Neural progenitor cell (in vitro differentiated cells): ENCODE results near the gene ZNF699. TPM values are rescaled to one million over a fixed set of nuclear protein-coding genes. Genes with fewer than 3 reads are reported as not detected.

Experiments used
- DNase-seq: peaks from one replicate; pipeline ENCODE4 v3.0.0-alpha.2; 2016; ENCODE audit warnings: low spot score
- H2AFZ ChIP-seq: fragments of 200-600 bp; sonication (generic); replicated peaks from 2 replicates; pipeline ENCODE4 v1.6.1; 2016; ENCODE audit warnings: antibody characterized with exemption
- H3F3A ChIP-seq: fragments of 200-600 bp; sonication (generic); 2 replicates; pipeline ENCODE4 v1.6.1; 2016; ENCODE audit warnings: antibody characterized with exemption, low read depth
- H3K27ac ChIP-seq: fragments of 200-600 bp; sonication (generic); 2 replicates; pipeline ENCODE4 v1.5.1; 2016; ENCODE audit warnings: mild to moderate bottlenecking
- H3K27me3 ChIP-seq: fragments of 200-600 bp; sonication (generic); 2 replicates; pipeline ENCODE4 v1.6.1; 2016; ENCODE audit warnings: mild to moderate bottlenecking, moderate library complexity
- H3K36me3 ChIP-seq: fragments of 200-600 bp; sonication (generic); 2 replicates; pipeline ENCODE4 v1.5.1; 2016
- H3K4me1 ChIP-seq: fragments of 200-600 bp; sonication (generic); 2 replicates; pipeline ENCODE4 v1.6.1; 2016; ENCODE audit warnings: mixed run types
- H3K4me2 ChIP-seq: fragments of 200-600 bp; sonication (generic); 2 replicates; pipeline ENCODE4 v1.6.1; 2016
- H3K4me3 ChIP-seq: fragments of 200-600 bp; sonication (generic); 2 replicates; pipeline ENCODE4 v1.5.1; 2016
- H3K79me2 ChIP-seq: fragments of 200-600 bp; sonication (generic); 2 replicates; pipeline ENCODE4 v1.6.1; 2016; ENCODE audit warnings: low read depth
- H3K9ac ChIP-seq: fragments of 200-600 bp; sonication (generic); 2 replicates; pipeline ENCODE4 v1.6.1; 2016
- H3K9me3 ChIP-seq: fragments of 200-600 bp; sonication (generic); 2 replicates; pipeline ENCODE4 v1.5.1; 2016; ENCODE audit warnings: low read depth
- H4K20me1 ChIP-seq: fragments of 200-600 bp; sonication (generic); 2 replicates; pipeline ENCODE4 v1.6.1; 2016; ENCODE audit warnings: low read depth
- H3K27ac Mint-ChIP-seq: 3 replicates; pipeline ENCODE4 v1.8.0; 2021; ENCODE audit warnings: mixed read lengths
- H3K27me3 Mint-ChIP-seq: 2 replicates; pipeline ENCODE4 v1.8.0; 2022; ENCODE audit warnings: low read depth, mild to moderate bottlenecking, inconsistent platforms, moderate library complexity, mixed read lengths; ENCODE audit not compliant: insufficient read depth
- H3K36me3 Mint-ChIP-seq: 3 replicates; pipeline ENCODE4 v1.8.0; 2021; ENCODE audit warnings: mixed read lengths
- H3K4me1 Mint-ChIP-seq: 3 replicates; pipeline ENCODE4 v1.8.0; 2021; ENCODE audit warnings: mixed read lengths
- H3K4me3 Mint-ChIP-seq: 3 replicates; pipeline ENCODE4 v1.8.0; 2021; ENCODE audit warnings: mild to moderate bottlenecking, moderate library complexity, mixed read lengths
- H3K9me3 Mint-ChIP-seq: 3 replicates; pipeline ENCODE4 v1.8.0; 2020; ENCODE audit warnings: mixed read lengths
- EZH2 ChIP-seq: fragments of 200-600 bp; sonication (generic); IDR thresholded peaks from 2 replicates; pipeline ENCODE4 v1.6.1; 2017; ENCODE audit warnings: antibody characterized with exemption, mild to moderate bottlenecking, moderate library complexity
- EZH2phosphoT487 ChIP-seq: fragments of 200-600 bp; sonication (generic); IDR thresholded peaks from 2 replicates; pipeline ENCODE4 v1.6.1; 2017; ENCODE audit warnings: antibody characterized with exemption
- total RNA-seq: library from RNA; depleted of rRNA; stranded (reverse); fragments of >200 nt; gene quantifications from 2 replicates; pipeline ENCODE4 v1.2.3, GENCODE V29; 2015; ENCODE audit warnings: low replicate concordance
- TF ChIP-seq, protein P1 (sequence below): fragments of 200-600 bp; sonication (generic); IDR thresholded peaks from 2 replicates; pipeline ENCODE4 v1.5.1; 2017; ENCODE audit warnings: antibody characterized with exemption, mild to moderate bottlenecking

ZNF699 gene
- total RNA-seq, 1 donor from 2014 or later = 12.9 TPM

GRCh38 chr19:9308091-9308770 is 1.4 kb downstream of the ZNF699 start:
- no peaks in the 10 kb centered on the region for H3K27me3 ChIP-seq
- peaks cover 6% of the 10 kb centered on the region for H3K4me1 Mint-ChIP-seq
- no peak for TF ChIP-seq EZH2
- TF ChIP-seq, protein P1, sequence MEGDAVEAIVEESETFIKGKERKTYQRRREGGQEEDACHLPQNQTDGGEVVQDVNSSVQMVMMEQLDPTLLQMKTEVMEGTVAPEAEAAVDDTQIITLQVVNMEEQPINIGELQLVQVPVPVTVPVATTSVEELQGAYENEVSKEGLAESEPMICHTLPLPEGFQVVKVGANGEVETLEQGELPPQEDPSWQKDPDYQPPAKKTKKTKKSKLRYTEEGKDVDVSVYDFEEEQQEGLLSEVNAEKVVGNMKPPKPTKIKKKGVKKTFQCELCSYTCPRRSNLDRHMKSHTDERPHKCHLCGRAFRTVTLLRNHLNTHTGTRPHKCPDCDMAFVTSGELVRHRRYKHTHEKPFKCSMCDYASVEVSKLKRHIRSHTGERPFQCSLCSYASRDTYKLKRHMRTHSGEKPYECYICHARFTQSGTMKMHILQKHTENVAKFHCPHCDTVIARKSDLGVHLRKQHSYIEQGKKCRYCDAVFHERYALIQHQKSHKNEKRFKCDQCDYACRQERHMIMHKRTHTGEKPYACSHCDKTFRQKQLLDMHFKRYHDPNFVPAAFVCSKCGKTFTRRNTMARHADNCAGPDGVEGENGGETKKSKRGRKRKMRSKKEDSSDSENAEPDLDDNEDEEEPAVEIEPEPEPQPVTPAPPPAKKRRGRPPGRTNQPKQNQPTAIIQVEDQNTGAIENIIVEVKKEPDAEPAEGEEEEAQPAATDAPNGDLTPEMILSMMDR = no peak
- no peak for TF ChIP-seq EZH2phosphoT487
- no peak overlapping the region for H3K27ac Mint-ChIP-seq
- peaks cover 9% of the 10 kb centered on the region for H3K27me3 Mint-ChIP-seq
- no peaks in the 10 kb centered on the region for H4K20me1 ChIP-seq
- no peak for DNase-seq
- peak overlapping the region; percentile 94 for H3K4me3 Mint-ChIP-seq
- H3K4me1 ChIP-seq = peaks cover 5% of the 10 kb centered on the region
- H3K27ac ChIP-seq = no peak overlapping the region
- peaks cover 50% of the 10 kb centered on the region for H3K9me3 Mint-ChIP-seq
- H3K36me3 ChIP-seq = no peaks in the 10 kb centered on the region
- peaks cover 22% of the 10 kb centered on the region for H3K36me3 Mint-ChIP-seq
- peak overlapping the region; percentile 77 for H3K4me2 ChIP-seq
- H3K9me3 ChIP-seq = no peaks in the 10 kb centered on the region
- no peak overlapping the region for H2AFZ ChIP-seq
- H3K79me2 ChIP-seq = peaks cover 16% of the 10 kb centered on the region
- H3K4me3 ChIP-seq = peak overlapping the region; percentile 63
- peaks cover 20% of the 10 kb centered on the region for H3F3A ChIP-seq
- H3K9ac ChIP-seq = no peak overlapping the region

DNA sequence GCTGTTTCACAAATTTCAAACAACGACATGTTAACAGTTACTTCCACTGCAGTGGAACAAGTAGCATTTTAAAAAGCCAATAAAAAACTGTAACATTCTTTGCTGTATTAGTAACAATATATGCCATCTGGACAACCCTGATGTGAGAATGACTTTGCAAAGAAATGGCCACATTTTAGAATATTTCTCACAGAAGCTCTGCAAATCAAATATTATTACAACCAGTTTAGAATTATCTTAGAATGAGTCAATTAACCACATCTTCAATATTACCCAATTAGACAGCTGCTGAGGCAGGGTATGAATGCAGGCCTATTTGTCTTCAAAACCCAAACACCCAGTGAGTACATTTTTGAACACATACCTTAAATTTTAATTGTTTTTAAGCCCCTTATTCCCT is 3.2 kb downstream of the ZNF699 start:
- no peaks in the 10 kb centered on the region for H3K27me3 ChIP-seq
- no peak overlapping the region for H3K4me3 ChIP-seq
- no peak for TF ChIP-seq EZH2phosphoT487
- TF ChIP-seq, protein P1 = no peak
- TF ChIP-seq EZH2 = no peak
- no peaks in the 10 kb centered on the region for H3K9me3 ChIP-seq
- no peak overlapping the region for H2AFZ ChIP-seq
- no peak for DNase-seq
- Mint-ChIP-seq H3K4me3 (no peak overlapping the region), H3K9me3 (peaks cover 47% of the 10 kb centered on the region), H3K4me1 (peaks cover 6% of the 10 kb centered on the region), H3K27ac (no peak overlapping the region), H3K27me3 (peaks cover 4% of the 10 kb centered on the region), H3K36me3 (peaks cover 36% of the 10 kb centered on the region)
- H3K4me1 ChIP-seq = peaks cover 5% of the 10 kb centered on the region
- H3K9ac ChIP-seq = no peak overlapping the region
- no peak overlapping the region for H3K27ac ChIP-seq
- H3K79me2 ChIP-seq = peaks cover 16% of the 10 kb centered on the region
- H3F3A ChIP-seq = peaks cover 20% of the 10 kb centered on the region
- H4K20me1 ChIP-seq = no peaks in the 10 kb centered on the region
- H3K36me3 ChIP-seq = peaks cover 3% of the 10 kb centered on the region
- no peak overlapping the region for H3K4me2 ChIP-seq

GRCh38 chr19:9296336-9296735 is 13.3 kb downstream of the ZNF699 start:
- Histone ChIP-seq H3K9ac (no peak overlapping the region), H3K4me1 (no peaks in the 10 kb centered on the region), H3F3A (peaks cover 3% of the 10 kb centered on the region), H3K27ac (no peak overlapping the region), H3K36me3 (peaks cover 54% of the 10 kb centered on the region), H3K4me2 (no peak overlapping the region), H3K27me3 (no peaks in the 10 kb centered on the region), H3K79me2 (no peaks in the 10 kb centered on the region), H3K4me3 (no peak overlapping the region), H3K9me3 (peaks cover 36% of the 10 kb centered on the region), H4K20me1 (no peaks in the 10 kb centered on the region), H2AFZ (no peak overlapping the region)
- H3K27me3 Mint-ChIP-seq = peaks cover 2% of the 10 kb centered on the region
- H3K36me3 Mint-ChIP-seq = peaks cover 69% of the 10 kb centered on the region
- H3K4me3 Mint-ChIP-seq = no peak overlapping the region
- no peak overlapping the region for H3K27ac Mint-ChIP-seq
- H3K9me3 Mint-ChIP-seq = peaks cover 73% of the 10 kb centered on the region
- no peak for DNase-seq
- no peaks in the 10 kb centered on the region for H3K4me1 Mint-ChIP-seq
- TF ChIP-seq, protein P1 = no peak
- TF ChIP-seq EZH2 (no peak), EZH2phosphoT487 (no peak)
